Mucosa of rectum (tissue), 2 donors: ENCODE measurements around the gene SOD3.

Experiments used
- H3K27ac ChIP-seq, 2 donors: one replicate each; pipeline ENCODE4 v1.7.0; 2013; ENCODE audit warnings: inconsistent platforms in 2 of 2, low read depth in 2 of 2, low read length in 2 of 2
- H3K27me3 ChIP-seq, 2 donors: one replicate each; pipeline ENCODE4 v1.7.0; 2013; ENCODE audit warnings: low read length in 2 of 2; ENCODE audit not compliant: control insufficient read depth in 2 of 2, insufficient read depth in 2 of 2
- H3K36me3 ChIP-seq, 2 donors: one replicate each; pipeline ENCODE4 v1.7.0; 2013; ENCODE audit warnings: low read length in 2 of 2; ENCODE audit not compliant: control insufficient read depth in 2 of 2, insufficient read depth in 2 of 2
- H3K4me1 ChIP-seq, 2 donors: one replicate each; pipeline ENCODE4 v1.7.0; 2013; ENCODE audit warnings: low read length in 2 of 2, mild to moderate bottlenecking in 1 of 2; ENCODE audit not compliant: control insufficient read depth in 2 of 2, insufficient read depth in 2 of 2
- H3K4me3 ChIP-seq, 2 donors: one replicate each; pipeline ENCODE4 v1.7.0; 2013; ENCODE audit warnings: low read length in 2 of 2
- H3K9ac ChIP-seq, 2 donors: one replicate each; pipeline ENCODE4 v1.7.0; 2013; ENCODE audit warnings: low read length in 2 of 2, low read depth in 1 of 2, mild to moderate bottlenecking in 1 of 2
- H3K9me3 ChIP-seq, 2 donors: one replicate each; pipeline ENCODE4 v1.7.0; 2013; ENCODE audit warnings: low read length in 2 of 2; ENCODE audit not compliant: control insufficient read depth in 2 of 2
- donor health status: healthy.
- donor health status: Normal muscosa, but diverticular disease.

Gene SOD3

GRCh38 chr4:24792552-24792951, 2.8 kb upstream of the SOD3 start:
- H3K36me3 ChIP-seq, result no peaks in the 10 kb centered on the region

GRCh38 chr4:24793219-24794005, 2.0 kb upstream of the SOD3 start:
- H3K9ac ChIP-seq, result no peak overlapping the region
- no peak overlapping the region for H3K27ac ChIP-seq
- H3K27me3 ChIP-seq, result no peaks in the 10 kb centered on the region
- H3K4me3 ChIP-seq, result no peak overlapping the region
- no peaks in the 10 kb centered on the region for H3K36me3 ChIP-seq
- no peaks in the 10 kb centered on the region for H3K9me3 ChIP-seq
- peaks cover 8 to 16% of the 10 kb centered on the region in 2 donors for H3K4me1 ChIP-seq

More at GRCh38 chr4:24792552-24792951, 2.8 kb upstream of the SOD3 start:
- no peaks in the 10 kb centered on the region for H3K9me3 ChIP-seq
- no peaks in the 10 kb centered on the region for H3K27me3 ChIP-seq
- H3K9ac ChIP-seq, result no peak overlapping the region
- no peak overlapping the region for H3K27ac ChIP-seq
- no peak overlapping the region for H3K4me3 ChIP-seq
- peaks cover 8 to 16% of the 10 kb centered on the region in 2 donors for H3K4me1 ChIP-seq

- H3K9me3 ChIP-seq, result no peaks in the 10 kb centered on the region
- no peaks in the 10 kb centered on the region for H3K36me3 ChIP-seq
- no peaks in the 10 kb centered on the region for H3K27me3 ChIP-seq
- peak overlapping the region; percentile 49 to 69 for H3K27ac ChIP-seq
- H3K4me1 ChIP-seq, result peaks cover 8 to 16% of the 10 kb centered on the region in 2 donors
- H3K9ac ChIP-seq, result peak overlapping the region in 1 of 2 donors; percentile 12
- H3K4me3 ChIP-seq, result no peak overlapping the region
These were observed 1.3 kb upstream of the SOD3 start for GRCh38 chr4:24794051-24794450.

- Histone ChIP-seq H3K36me3 (no peaks in the 10 kb centered on the region), H3K4me3 (peak overlapping the region in 1 of 2 donors; percentile 68), H3K4me1 (peaks cover 8 to 16% of the 10 kb centered on the region in 2 donors), H3K9me3 (no peaks in the 10 kb centered on the region), H3K27me3 (no peaks in the 10 kb centered on the region), H3K27ac (peak overlapping the region; percentile 49 to 69), H3K9ac (peak overlapping the region in 1 of 2 donors; percentile 29)
These were observed 893 bp upstream of the SOD3 start for GRCh38 chr4:24794480-24794879.

- Histone ChIP-seq H3K27me3 (no peaks in the 10 kb centered on the region), H3K36me3 (no peaks in the 10 kb centered on the region), H3K27ac (peak overlapping the region; percentile 49 to 69), H3K9ac (peak overlapping the region; percentile 42 to 71), H3K4me3 (peak overlapping the region; percentile 60 to 68), H3K4me1 (peaks cover 8 to 16% of the 10 kb centered on the region in 2 donors), H3K9me3 (no peaks in the 10 kb centered on the region)
These were observed 451 bp downstream of the SOD3 start for GRCh38 chr4:24795666-24796381.

GRCh38 chr4:24796620-24797019, 1.2 kb downstream of the SOD3 start:
- H3K27ac ChIP-seq, result no peak overlapping the region
- no peaks in the 10 kb centered on the region for H3K36me3 ChIP-seq
- H3K4me1 ChIP-seq, result peaks cover 8 to 16% of the 10 kb centered on the region in 2 donors
- peak overlapping the region in 1 of 2 donors; percentile 71 for H3K9ac ChIP-seq
- H3K4me3 ChIP-seq, result no peak overlapping the region
- H3K27me3 ChIP-seq, result no peaks in the 10 kb centered on the region
- no peaks in the 10 kb centered on the region for H3K9me3 ChIP-seq

- H3K4me1 ChIP-seq, result peaks cover 8 to 16% of the 10 kb centered on the region in 2 donors
These were observed 2.8 kb downstream of the SOD3 start for GRCh38 chr4:24798036-24798610.

GRCh38 chr4:24799196-24799543, 3.8 kb downstream of the SOD3 start:
- H3K9ac ChIP-seq, result no peak overlapping the region
- H3K4me3 ChIP-seq, result no peak overlapping the region
- H3K27ac ChIP-seq, result no peak overlapping the region
- H3K4me1 ChIP-seq, result peaks cover 8 to 16% of the 10 kb centered on the region in 2 donors
- H3K27me3 ChIP-seq, result no peaks in the 10 kb centered on the region
- no peaks in the 10 kb centered on the region for H3K9me3 ChIP-seq
- no peaks in the 10 kb centered on the region for H3K36me3 ChIP-seq

More at GRCh38 chr4:24798036-24798610, 2.8 kb downstream of the SOD3 start:
- no peak overlapping the region for H3K27ac ChIP-seq
- H3K4me3 ChIP-seq, result no peak overlapping the region
- no peaks in the 10 kb centered on the region for H3K9me3 ChIP-seq
- H3K27me3 ChIP-seq, result no peaks in the 10 kb centered on the region
- no peaks in the 10 kb centered on the region for H3K36me3 ChIP-seq
- H3K9ac ChIP-seq, result no peak overlapping the region

GRCh38 chr4:24799544-24800324, 4.4 kb downstream of the SOD3 start:
- peaks cover 8 to 16% of the 10 kb centered on the region in 2 donors for H3K4me1 ChIP-seq
- H3K27ac ChIP-seq, result no peak overlapping the region
- H3K9me3 ChIP-seq, result no peaks in the 10 kb centered on the region
- no peaks in the 10 kb centered on the region for H3K36me3 ChIP-seq
- no peak overlapping the region for H3K4me3 ChIP-seq
- no peak overlapping the region for H3K9ac ChIP-seq
- no peaks in the 10 kb centered on the region for H3K27me3 ChIP-seq
